ENCODE measurements around the gene LHFPL2. TPM values are rescaled to one million over a fixed set of nuclear protein-coding genes. Genes with fewer than 3 reads are reported as not detected.
"Not testable (repeated sequence)": the region's sequence is repeated elsewhere in the genome, so short reads cannot be mapped to it uniquely, and the experiment has no call there.

LHFPL2 gene
- total RNA-seq = 10 to 100 TPM; 10.3 to 11.6 (median 10.8) TPM

GRCh38 chr5:78648359-78649210, at the start of gene LHFPL2:
LHFPL2 (minus strand) TSS chr5:78648772; CDS start chr5:78510213, 138,559 bp downstream.
- 0% methylated on average over 21 of the region's 112 CpGs for WGBS
- Histone ChIP-seq H3K4me1 (peaks cover 27% of the 10 kb centered on the region), H3K9me3 (no peaks in the 10 kb centered on the region), H3K4me3 (peak within 1 kb of the TSS; percentile 85), H3K27me3 (no peaks in the 10 kb centered on the region), H3K27ac (peak within 1 kb of the TSS; percentile 95), H3K36me3 (no peaks in the 10 kb centered on the region)
- peak; percentile 86 for DNase-seq (ENCODE audit: low spot score in 2 of 2)
- peak in 1 of 2 donors; percentile 15 for TF ChIP-seq POLR2A (IDR thresholded peaks at IDR 0.05)
- no peak for TF ChIP-seq EP300 (IDR thresholded peaks at IDR 0.05)
- TF ChIP-seq POLR2AphosphoS5 (IDR thresholded peaks at IDR 0.05) = peak in 1 of 3 donors; percentile 26

- Histone ChIP-seq H3K4me1 (peaks cover 17% of the 10 kb centered on the region), H3K4me3 (no peak overlapping the region), H3K27me3 (no peaks in the 10 kb centered on the region), H3K9me3 (no peaks in the 10 kb centered on the region), H3K36me3 (no peaks in the 10 kb centered on the region), H3K27ac (no peak overlapping the region)
- no peak for DNase-seq (ENCODE audit: low spot score in 2 of 2)
- TF ChIP-seq CTCF (IDR thresholded peaks at IDR 0.05) = no peak
- TF ChIP-seq EP300 (IDR thresholded peaks at IDR 0.05) = no peak
- TF ChIP-seq POLR2A (IDR thresholded peaks at IDR 0.05) = no peak
- no peak for TF ChIP-seq POLR2AphosphoS5 (IDR thresholded peaks at IDR 0.05)
These were observed 48.1 kb upstream of the LHFPL2 start for GRCh38 chr5:78696637-78697036.

GRCh38 chr5:78696052-78696451, 47.5 kb upstream of the LHFPL2 start:
- H3K4me1 ChIP-seq = peaks cover 17% of the 10 kb centered on the region
- not testable (repeated sequence) for H3K27ac ChIP-seq; H3K36me3 ChIP-seq; DNase-seq (ENCODE audit: low spot score in 2 of 2); H3K9me3 ChIP-seq; H3K4me3 ChIP-seq; H3K27me3 ChIP-seq
- WGBS = 86% methylated on average over 4 of the region's 4 CpGs

DNA sequence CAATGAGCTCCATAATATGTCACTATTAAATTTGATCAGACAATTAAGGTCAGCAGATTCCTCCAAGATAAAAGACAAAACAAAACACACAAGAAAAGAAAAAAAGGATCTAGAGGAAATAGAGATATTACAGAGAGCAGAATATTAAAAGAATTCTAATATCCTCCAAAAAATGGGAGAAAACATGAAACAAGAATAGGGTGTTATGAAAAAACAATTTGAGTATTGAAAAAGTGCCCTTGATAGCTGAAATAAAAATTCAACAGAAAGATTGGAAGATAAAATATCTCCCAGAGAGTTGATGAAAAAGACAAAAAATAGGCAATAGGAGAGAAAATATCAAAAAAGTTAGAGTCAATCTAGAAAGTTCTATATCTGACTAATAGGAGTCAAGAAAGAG, 44.8 kb upstream of the LHFPL2 start:
- H3K4me3 ChIP-seq = no peak overlapping the region
- no peak overlapping the region for H3K27ac ChIP-seq
- H3K9me3 ChIP-seq = no peaks in the 10 kb centered on the region
- TF ChIP-seq EP300 (IDR thresholded peaks at IDR 0.05) (no peak), CTCF (IDR thresholded peaks at IDR 0.05) (no peak), POLR2A (IDR thresholded peaks at IDR 0.05) (no peak), POLR2AphosphoS5 (IDR thresholded peaks at IDR 0.05) (no peak)
- H3K4me1 ChIP-seq = peaks cover 4% of the 10 kb centered on the region
- H3K27me3 ChIP-seq = no peaks in the 10 kb centered on the region
- no peak for DNase-seq (ENCODE audit: low spot score in 2 of 2)
- H3K36me3 ChIP-seq = no peaks in the 10 kb centered on the region

GRCh38 chr5:78691084-78691960, 42.8 kb upstream of the LHFPL2 start:
- H3K27ac ChIP-seq = no peak overlapping the region
- 81% methylated on average over 2 of the region's 2 CpGs for WGBS
- TF ChIP-seq POLR2AphosphoS5 (IDR thresholded peaks at IDR 0.05) (no peak), EP300 (IDR thresholded peaks at IDR 0.05) (no peak), CTCF (IDR thresholded peaks at IDR 0.05) (no peak), POLR2A (IDR thresholded peaks at IDR 0.05) (no peak)
- no peak for DNase-seq (ENCODE audit: low spot score in 2 of 2)
- no peaks in the 10 kb centered on the region for H3K27me3 ChIP-seq
- no peak overlapping the region for H3K4me3 ChIP-seq
- no peaks in the 10 kb centered on the region for H3K4me1 ChIP-seq
- no peaks in the 10 kb centered on the region for H3K9me3 ChIP-seq
- no peaks in the 10 kb centered on the region for H3K36me3 ChIP-seq

All from suprapubic skin (tissue), 4 donors.